CD4-positive, alpha-beta T cell treated with Interleukin-10 for 1 hour (primary cell): ENCODE measurements around the gene LPP.
"Not testable (repeated sequence)": the region's sequence is repeated elsewhere in the genome, so short reads cannot be mapped to it uniquely, and the experiment has no call there.

Experiments used
- DNase-seq: peaks from one replicate; pipeline ENCODE4 v3.0.0-alpha.2; 2020

The LPP gene, protein sequence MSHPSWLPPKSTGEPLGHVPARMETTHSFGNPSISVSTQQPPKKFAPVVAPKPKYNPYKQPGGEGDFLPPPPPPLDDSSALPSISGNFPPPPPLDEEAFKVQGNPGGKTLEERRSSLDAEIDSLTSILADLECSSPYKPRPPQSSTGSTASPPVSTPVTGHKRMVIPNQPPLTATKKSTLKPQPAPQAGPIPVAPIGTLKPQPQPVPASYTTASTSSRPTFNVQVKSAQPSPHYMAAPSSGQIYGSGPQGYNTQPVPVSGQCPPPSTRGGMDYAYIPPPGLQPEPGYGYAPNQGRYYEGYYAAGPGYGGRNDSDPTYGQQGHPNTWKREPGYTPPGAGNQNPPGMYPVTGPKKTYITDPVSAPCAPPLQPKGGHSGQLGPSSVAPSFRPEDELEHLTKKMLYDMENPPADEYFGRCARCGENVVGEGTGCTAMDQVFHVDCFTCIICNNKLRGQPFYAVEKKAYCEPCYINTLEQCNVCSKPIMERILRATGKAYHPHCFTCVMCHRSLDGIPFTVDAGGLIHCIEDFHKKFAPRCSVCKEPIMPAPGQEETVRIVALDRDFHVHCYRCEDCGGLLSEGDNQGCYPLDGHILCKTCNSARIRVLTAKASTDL

DNA sequence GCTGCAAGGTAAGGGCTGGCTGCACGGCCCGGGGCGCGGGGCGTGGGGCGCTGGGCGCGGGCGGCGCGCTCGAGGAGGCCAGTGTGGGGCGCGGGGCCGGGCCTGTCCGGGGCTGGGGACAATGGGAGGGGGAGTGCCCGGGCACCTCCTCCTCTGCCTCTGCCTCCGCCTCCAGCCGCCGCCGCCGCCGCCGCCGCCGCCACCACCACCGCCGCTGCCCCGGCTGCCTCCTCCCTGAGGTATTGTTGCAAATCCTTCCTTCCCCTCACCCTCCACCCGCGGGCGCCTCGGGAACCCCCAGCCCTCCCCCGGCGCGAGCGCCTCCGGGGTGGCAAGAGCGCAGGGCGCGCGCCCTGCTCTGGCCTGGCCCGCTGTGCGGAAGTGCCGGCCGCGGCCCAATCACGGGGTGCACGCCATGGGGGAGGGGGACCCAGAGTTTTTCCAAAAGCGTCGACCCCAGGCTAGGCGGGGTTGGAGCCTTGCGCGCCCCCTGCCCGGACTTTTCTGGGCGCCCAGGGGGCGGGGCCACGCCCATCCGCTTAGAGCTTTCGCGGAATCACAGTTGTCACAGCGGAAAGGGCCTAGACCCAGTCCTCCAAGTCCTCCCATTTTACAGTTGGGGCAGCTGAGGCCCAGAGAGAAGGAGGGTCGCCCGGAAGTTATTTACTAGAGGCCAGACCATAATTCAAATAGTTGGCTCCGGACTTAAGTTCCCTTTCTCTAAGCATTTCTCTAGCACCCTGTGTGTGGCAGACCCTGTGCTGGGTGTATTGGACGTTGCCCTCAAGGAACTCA lies at the start of gene LPP:
Gene LPP (plus strand): TSS at position 144 of the 795 bp plus-strand sequence. CDS start 251,964 bp downstream, outside the sequence.
- DNase-seq, result peak; percentile 88

DNA sequence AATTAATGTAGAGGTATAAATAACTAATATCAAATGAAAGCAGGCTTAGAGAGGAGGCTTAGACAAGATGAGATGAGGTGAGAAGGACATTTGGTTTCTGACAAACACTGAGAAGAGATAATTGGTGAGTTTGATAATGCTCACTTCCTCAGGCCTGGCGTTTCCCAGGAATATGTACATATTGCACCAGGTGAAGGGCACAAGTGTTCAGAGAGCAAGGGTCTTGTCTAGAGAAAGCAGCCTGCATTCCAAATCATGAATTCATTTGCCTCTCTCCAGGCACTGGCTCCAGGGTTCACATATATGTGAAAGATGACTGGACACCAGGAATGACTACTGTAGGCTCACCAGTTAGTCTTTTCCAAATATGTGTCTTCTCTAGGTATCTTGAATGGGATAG lies 48.0 kb upstream of the LPP start:
- DNase-seq, result no peak

DNA sequence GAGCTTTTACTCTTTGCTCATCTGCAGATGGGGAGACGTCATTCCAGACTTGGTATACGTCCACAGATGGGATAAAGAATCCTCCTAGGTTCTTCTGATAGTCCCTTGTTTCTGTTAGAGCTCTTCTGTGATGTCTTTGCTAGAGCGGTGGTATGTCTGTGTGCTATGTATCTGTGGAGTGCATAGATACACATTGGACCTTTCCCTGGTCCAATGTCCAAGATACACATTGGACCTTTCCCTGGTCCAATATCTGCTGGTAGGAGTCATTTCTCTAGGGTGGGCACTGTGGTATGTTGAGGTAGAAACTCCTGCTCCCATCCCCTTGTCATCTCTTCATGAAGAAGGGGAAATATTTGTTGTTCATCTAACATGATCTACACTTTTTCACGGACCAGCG lies 47.5 kb upstream of the LPP start:
- no peak for DNase-seq

DNA sequence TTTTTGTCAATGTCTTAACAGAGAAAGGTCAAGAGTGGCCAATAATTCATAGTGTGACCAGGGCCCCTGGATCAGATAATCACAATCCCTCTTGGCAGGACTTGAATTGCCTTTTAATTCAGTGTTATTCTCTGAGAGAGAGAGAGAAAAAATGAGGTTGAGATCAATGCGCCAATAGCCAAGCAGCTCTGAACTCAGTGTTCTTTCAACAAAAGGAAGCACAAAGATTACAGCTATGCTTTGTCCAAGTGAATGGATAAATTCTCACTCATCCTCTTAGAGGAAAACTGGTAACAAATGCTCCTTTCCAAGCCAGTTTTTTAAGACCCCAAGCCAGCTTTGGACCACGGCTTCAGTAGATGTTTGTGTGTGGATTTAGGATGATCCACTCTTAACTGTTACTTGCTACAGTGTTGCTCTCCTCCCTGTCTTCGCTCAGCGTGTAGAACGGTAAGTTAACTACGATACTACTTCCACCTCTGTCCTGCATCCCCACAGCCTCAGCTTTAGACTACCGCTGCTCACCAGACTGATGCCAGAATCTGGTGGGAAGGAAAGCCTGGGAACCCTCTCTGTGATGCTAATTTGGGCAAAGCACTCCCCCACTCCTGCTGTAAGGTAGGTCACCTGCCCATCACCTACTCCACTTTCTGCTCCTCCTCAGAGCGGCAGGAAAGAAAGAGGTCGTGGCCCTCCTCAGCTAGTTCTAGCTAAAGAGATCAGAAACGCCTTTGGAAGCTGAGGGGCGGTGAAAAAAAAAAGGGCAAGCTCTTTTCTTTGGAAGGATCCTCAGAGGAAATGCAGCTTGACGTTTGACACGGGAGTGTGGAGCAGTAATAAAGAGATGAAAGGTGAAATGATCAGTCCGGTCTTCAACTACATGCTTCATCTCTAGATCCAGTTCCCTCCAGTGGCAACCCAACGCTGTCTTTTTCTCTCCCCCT lies 46.8 kb upstream of the LPP start:
- DNase-seq, result no peak

DNA sequence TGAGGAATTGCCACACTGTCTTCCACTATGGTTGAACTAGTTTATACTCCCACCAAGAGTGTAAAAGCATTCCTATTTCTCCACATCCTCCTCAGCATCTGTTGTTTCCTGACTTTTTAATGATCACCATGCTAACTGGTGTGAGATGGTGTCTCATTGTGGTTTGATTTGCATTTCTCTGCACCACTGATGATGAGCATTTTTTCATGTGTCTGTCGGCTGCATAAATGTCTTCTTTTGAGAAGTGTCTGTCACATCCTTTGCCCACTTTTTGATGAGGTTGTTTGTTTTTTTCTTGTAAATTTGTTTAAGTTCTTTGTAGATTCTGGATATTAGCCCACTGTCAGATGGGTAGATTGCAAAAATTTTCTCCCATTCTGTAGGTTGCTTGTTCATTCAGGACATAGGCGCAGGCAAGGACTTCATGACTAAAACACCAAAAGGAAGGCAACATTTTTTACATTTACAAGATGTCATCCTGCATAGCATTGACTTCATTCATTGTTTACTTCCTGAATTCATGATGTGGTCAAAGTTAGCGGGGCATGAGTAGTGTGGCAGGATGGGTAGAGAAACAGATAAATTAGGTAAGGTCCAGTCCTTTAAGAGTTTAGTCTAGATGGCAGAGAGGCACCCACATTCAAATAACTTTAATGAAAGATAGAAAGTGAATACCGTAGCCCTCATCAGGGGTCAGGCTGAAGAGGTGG lies 45.1 kb upstream of the LPP start:
- no peak for DNase-seq

DNA sequence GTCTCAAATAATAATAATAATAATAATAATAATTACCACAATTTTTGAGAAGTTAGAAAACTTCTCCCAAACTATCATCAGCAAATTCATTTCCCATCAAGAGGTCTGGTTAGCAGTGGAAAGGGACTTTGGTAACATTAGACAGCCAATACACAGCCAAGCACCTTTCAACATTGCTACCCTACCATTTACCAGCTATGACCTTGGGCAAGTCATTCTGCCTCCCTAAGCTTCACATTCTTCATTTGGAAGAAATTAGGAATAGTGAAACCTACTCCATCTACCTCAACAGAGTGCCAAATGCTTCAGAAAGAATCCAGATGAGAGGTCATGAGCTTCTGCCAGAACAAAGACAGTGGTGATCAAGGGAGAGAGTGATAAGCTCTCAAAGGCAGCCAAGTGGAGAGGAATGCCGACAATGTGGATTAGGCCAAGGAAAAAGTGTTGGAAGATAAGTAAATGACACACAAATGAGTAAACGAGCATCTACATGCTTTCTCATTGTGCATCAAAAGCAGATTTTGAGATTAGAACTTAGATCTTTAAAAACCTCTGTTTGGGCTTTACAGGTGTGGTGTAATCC lies 42.9 kb upstream of the LPP start:
- DNase-seq, result no peak

DNA sequence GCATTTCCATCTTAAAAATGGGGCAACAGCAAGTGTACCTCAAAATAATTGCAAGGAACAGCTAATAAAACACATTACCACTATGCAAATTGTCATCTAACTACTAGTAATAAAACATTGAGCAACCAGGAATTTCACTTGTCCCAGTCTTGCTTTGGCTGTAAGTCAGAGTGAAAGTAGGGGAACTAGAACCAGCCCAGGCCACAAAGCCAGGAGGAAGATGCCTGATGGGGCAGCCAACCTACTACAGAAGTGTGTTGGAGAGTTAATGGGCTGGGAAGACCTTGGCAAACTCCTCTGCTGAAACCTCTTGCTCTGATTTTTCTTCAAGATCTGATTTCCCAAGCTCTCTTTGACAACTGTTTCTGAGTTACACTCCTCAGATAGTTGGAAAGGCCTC lies 40.2 kb upstream of the LPP start:
- DNase-seq, result no peak

DNA sequence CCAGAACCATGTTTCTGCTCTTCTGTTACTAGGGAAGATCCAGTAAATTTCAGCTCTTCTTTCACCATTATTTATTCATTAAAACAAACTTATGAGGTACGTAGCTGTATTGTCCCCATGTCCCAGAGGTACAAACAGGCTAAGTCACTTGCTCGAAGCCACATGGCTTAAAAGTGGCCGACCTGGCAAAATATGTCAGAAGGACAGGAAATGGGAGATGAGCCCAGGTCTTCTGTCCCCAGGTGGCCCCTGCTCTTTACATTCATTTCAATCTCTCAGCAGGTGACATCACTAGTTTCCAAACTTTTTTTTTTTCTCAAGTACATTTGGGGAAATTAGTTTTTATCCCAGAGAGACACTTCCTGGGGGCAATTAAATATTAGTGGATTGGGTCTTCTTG lies 34.1 kb upstream of the LPP start:
- no peak for DNase-seq

DNA sequence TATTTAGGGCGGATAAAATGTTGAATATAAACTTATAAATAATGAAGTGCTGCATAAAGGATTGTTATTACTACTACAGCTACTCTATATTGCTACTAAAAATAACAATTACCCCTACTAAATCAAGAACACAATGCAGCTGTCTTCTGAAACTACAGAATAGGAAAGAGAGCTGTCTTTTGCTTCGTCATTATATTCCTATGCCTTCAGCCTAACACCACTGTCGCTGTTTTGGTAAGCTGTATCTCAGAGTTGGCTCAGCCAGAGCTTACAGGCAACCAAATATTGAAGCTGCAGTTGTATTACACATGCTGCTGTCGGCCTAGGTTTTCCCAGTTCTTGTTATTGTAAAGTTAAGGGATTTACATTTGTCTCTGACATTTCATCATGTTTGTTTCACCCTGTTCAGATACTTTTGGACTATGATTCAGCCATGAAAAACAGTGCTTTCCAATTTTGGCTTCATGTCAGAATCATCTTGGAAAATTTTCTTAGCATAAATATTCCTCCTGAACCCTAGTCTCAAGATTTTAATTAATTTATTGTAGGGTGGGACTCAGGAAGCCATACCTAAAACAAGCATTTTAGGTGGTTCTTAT lies 31.3 kb upstream of the LPP start:
- no peak for DNase-seq

DNA sequence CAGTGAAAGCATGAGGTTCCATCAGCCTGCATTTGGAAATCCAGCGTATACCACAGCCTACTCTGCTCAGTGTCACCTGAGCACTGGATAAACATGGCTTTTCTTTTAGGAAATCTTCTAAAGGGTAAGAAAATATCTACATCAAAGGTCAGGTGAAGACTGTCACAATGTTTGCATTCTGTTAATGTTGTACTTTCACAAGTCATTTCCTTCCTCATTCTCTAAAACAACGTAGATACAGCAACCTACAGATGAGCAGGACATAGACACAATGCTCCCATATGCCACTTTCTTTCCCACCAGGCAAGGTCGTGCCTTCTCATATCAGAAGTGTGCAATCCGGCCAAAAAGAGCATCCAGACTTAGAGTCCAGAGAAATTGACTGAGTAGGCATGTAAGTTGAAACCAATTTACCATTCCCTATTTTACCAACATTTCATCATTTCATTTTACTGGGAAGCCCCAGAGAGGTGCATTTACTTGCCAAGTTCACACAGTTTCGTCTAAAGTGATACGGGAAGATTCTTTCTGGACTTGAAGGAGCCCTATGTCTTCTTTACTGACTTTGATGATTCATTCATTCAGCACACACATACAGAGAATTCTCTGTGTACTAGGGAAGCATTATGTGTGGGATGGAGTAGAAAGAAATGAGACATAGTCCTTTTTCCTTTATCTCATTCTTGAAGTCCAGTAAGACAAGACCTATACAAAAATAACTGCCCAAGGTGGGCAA lies 30.6 kb upstream of the LPP start:
- DNase-seq, result no peak

DNA sequence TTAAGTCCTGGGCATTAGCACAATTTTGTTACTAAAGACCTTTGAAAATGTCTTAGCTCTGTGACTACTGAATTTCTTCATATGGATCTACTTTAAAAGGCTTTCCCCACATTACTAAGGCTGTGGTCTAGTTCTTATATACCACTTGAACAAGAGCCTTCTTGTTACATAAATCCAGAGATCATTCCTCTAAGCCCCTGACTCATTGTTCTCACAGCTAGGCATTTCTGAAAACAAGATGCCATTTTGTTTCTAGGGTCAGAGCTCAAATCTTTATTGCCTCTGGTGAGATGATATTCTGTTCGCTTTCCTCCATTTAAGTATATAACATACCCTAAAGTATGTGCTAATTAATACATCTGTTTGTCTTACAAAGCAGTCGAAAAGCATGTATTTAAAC lies 29.8 kb upstream of the LPP start:
- DNase-seq, result no peak

DNA sequence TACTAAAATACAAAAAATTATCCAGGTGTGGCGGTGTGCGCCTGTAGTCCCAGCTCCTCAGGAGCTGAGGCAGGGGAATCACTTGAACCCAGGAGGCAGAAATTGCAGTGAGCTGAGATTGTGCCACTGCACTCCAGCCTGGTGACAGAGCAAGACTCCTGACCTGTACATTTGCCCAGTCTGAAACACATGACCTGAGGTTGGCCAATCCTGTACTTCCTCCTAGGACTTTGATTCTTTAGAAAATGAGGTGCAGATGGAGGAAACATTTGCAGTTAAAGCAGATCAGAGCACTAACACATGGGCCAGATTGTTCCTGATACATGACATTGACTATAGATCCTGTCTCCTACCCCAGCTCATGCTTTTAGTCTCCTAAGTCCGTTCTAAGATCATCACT lies 28.9 kb upstream of the LPP start:
- no peak for DNase-seq

DNA sequence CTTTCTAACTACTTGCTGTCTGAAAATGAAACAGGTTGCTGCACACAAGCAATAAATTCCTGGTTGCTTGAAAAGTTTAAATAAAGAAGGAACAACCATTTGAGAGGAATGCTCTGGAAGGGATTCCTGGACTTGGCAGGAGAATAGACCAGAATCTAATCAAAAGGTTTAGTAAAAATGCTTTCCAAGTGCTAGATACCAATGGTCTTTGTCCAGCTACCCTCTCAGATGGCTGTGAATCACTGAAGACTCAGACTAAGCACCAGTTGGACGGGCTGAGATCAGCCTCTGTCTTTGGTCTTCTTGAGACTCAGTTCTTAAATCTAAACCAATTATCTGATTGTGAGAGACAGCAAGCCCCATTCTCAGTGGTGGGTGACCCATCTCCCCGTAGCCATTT lies 27.7 kb upstream of the LPP start:
- DNase-seq, result no peak

DNA sequence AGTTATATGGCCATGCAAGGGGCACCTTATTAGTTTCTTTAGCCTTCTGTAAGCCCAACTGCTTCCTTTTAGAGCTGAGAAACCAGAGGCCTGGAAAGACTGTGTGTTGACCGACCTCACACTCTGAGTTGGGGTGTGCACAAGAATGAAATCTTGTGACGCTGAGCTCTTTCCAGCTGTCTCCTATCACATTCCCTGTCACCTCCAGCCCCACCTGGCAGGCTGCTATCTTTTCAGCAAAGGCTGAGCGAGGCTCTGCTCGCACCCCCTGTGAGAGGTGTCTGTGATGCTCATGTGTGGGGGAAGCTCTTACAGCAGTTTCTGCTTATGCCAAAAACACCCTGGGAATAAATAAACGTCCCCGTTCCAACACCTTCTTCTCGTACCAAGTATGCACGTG lies 27.0 kb upstream of the LPP start:
- no peak for DNase-seq

DNA sequence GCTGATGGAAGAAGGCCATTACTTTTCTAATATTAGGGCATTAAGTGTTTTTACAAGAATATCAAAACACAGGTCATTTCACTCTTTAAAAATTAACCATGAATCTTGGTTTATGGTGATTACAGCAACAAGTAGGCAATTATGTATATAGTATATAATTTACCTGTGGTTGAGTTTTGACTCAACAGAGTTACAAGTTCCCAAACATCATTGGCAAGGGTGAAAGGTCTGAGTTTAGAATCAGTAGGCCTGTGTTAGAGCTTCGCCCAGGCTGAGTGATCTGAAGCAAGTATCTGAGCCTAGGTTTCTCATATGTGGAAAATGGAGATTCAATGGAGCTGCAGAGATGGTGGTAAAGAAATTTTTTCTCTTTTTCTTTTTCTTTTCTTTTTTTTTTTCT lies 25.1 kb upstream of the LPP start:
- DNase-seq, result no peak

DNA sequence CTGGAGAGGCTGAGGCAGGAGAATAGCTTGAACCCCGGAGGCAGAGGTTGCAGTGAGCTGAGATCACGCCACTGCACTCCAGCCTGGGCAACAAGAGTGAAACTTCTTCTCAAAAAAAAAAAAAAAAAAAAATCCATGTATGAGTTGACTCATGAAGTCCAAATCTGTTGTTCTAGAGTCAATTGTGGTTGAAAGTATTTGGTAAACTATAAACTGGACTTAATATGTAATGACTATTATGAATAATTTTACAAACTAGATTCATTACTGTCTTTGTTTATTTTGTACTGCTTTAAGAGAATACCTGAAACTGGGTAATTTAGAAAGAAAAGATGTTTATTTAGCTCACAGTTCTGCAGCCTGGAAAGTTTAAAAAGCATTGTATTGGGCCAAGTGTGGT lies 22.9 kb upstream of the LPP start:
- DNase-seq, result not testable (repeated sequence)

DNA sequence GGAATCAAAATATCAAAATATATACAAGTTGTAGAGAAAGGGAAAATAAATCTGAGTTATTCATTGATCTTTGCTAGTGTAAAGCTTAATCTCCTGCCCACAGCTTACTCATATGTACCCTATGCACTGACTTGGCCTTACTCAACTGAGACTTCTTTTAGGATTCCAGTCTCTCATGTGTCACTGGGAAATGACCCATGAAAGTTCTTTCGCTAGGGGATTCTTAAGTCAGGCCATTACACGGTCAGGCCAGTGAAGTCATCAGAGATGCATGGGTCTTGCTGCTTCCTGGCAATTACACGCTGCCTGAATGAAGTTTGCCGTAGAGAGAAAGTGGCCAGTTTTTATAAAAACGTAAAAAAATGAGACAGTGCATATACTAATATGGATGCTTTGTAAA lies 20.7 kb upstream of the LPP start:
- DNase-seq, result no peak

DNA sequence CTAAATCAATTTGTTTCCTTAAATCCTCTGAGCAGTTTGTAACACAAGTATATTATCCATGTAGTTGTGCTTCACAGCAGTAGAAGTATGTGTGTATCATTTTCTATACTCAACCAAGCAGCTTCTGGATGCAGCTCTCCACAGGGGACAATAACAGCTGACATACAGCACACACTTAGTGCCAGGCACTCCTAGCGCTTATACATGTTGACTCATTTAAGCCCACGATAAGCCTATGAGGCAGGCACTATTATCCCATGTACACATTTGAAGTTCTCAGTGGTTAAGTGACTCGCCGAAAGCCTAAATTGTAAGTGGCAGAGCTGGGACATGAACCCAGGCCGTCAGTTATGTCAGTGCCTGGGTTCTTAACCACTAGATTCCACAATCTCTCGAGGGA lies 20.3 kb upstream of the LPP start:
- no peak for DNase-seq

DNA sequence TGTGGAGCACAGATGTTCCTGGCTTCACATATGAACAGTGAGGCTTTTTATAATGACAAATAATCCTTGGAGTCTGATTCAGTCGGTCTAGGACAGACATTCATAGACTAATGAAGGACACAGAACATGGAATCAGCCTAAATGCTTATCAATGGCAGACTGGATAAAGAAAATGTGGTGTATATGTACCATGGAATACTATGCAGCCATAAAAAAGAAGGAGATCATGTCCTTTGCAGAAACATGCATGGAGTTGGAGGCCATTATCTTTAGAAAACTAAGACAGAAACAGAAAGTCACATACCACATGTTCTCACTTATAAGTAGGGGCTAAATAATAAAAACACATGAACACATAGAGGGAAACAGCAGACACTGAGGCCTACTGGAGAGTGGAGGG lies 19.9 kb upstream of the LPP start:
- DNase-seq, result no peak

DNA sequence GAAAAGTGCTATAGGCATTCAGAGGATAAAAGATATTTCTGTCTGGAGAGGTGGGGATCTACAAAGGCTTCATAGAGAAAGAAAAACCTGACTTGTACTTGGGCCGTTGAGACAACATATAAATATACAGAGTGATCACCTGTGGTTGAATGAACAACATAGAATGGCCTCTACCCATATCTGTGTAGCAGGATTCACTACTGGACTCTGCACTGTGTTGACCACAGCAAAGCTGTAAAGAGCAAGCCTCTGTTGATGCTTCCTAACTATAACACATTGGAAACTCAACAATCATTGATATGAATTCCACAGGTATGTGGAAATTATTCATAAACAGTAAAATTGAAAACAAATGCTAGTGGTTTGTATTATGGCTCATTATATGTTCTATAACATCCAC lies 19.1 kb upstream of the LPP start:
- no peak for DNase-seq

DNA sequence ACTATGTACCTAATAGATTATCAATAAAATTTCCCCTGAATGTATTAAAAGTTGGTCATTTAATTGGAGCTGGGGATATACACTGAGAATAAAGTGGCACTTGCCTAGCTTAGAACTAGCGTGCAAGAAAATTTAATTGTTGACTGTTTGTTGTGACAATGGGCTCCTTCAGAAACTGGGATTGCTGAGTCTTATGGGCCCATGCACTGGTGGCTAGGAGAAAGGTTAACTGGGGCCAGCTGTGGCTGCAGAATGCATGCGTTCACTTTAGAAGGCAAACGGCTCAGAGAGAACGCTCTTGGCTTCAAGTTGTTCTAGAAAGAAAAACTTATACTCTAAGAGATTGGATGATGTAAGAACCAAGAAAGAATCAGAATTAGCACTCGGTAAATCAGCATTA lies 18.7 kb upstream of the LPP start:
- no peak for DNase-seq
